HepG2 (cell line): ENCODE measurements around the gene PHKG1. TPM values are rescaled to one million over a fixed set of nuclear protein-coding genes. Genes with fewer than 3 reads are reported as not detected.

Source experiments
- ATAC-seq: fragments of 200-7000 bp; cut with Tn5 transposase; 3 replicates; pipeline ENCODE4 v1.9.1; 2020; ENCODE audit warnings: mild to moderate bottlenecking, moderate library complexity
- BruUV-seq: library from RNA; stranded (reverse); fragments of 400-500 nt; replicated peaks from 2 replicates; lab custom pipeline; 2021; lab: Mats Ljungman, UMichigan
- CTCF ChIA-PET: fragments of 300-600 bp; formaldehyde crosslinking; extraction: SDS; loops from one replicate; lab custom pipeline; 2021; ENCODE audit warnings: low total read pairs, inconsistent platforms, low intra/inter-chr PET ratio; lab: Yijun Ruan, JAX
- POLR2A ChIA-PET: fragments of 350-600 bp; sonication (Branson Sonifier 250); formaldehyde crosslinking; loops from one replicate; lab custom pipeline; 2020; ENCODE audit warnings: antibody characterized with exemption, inconsistent platforms; lab: Yijun Ruan, JAX
- DNase-seq: peaks from one replicate; pipeline ENCODE4 v3.0.0-alpha.2; 2015; ENCODE audit warnings: low spot score
- FAIRE-seq: peaks from 3 replicates; lab custom pipeline; 2011; peaks lifted over from hg19 to GRCh38; lab: Jason Lieb, UNC
- H2AFZ ChIP-seq: one replicate; pipeline ENCODE4 v1.6.1; 2011; ENCODE audit warnings: low read length, inconsistent platforms
- H3K27ac ChIP-seq: fragments of 300-600 bp; 3 replicates; pipeline ENCODE4 v1.8.0; 2011; ENCODE audit warnings: mixed run types, mild to moderate bottlenecking, mixed read lengths, low read length, inconsistent platforms; ENCODE audit not compliant: insufficient read depth; ENCODE audit errors: extremely low read length
- H3K27me3 ChIP-seq, 2 experiments: fragments of 200-600 bp in 1 of 2; 2 replicates in 1 of 2; 3 replicates in 1 of 2; pipeline versions ENCODE4 v1.6.0 to v1.8.0; 2011; ENCODE audit warnings: low read length in 2 of 2, mild to moderate bottlenecking in 2 of 2, moderate library complexity in 2 of 2, inconsistent platforms in 1 of 2; ENCODE audit not compliant: insufficient read depth in 2 of 2, control insufficient read depth in 1 of 2
- H3K36me3 ChIP-seq, 2 experiments: fragments of 200-600 bp in 1 of 2; replicated peaks in 1 of 2; 2 replicates in 1 of 2; 3 replicates in 1 of 2; pipeline versions ENCODE4 v1.5.1 to v1.8.0; 2011; ENCODE audit warnings: low read length in 2 of 2, inconsistent platforms in 1 of 2; ENCODE audit not compliant: insufficient read depth in 2 of 2, control insufficient read depth in 1 of 2
- H3K4me1 ChIP-seq: 2 replicates; pipeline ENCODE4 v1.5.1; 2012; ENCODE audit warnings: low read length, inconsistent platforms; ENCODE audit not compliant: insufficient read depth
- H3K4me2 ChIP-seq: 2 replicates; pipeline ENCODE4 v1.6.0; 2011; ENCODE audit warnings: low read depth, low read length, inconsistent platforms
- H3K4me3 ChIP-seq, 3 experiments: fragments of 200-600 bp in 1 of 3; sonication (generic), shearing (Covaris generic) in 1 of 3; replicated peaks in 1 of 3; 2 replicates each; pipeline ENCODE4 v1.5.1; 2011 to 2016; ENCODE audit warnings: low read length in 3 of 3, inconsistent platforms in 2 of 3, low read depth in 2 of 3, mild to moderate bottlenecking in 2 of 3, control low read depth in 1 of 3, mixed read lengths in 1 of 3; ENCODE audit not compliant: insufficient read depth in 1 of 3
- H3K79me2 ChIP-seq: one replicate; pipeline ENCODE4 v1.6.1; 2011; ENCODE audit warnings: low read length, inconsistent platforms; ENCODE audit not compliant: insufficient read depth
- H3K9ac ChIP-seq: 2 replicates; pipeline ENCODE4 v1.6.0; 2011; ENCODE audit warnings: mild to moderate bottlenecking, low read depth, low read length, inconsistent platforms; ENCODE audit not compliant: insufficient read depth
- H3K9me3 ChIP-seq: 2 replicates; pipeline ENCODE4 v1.5.1; 2012; ENCODE audit warnings: mild to moderate bottlenecking, low read length
- H4K20me1 ChIP-seq: 2 replicates; pipeline ENCODE4 v1.6.0; 2011; ENCODE audit warnings: inconsistent platforms, mild to moderate bottlenecking, low read length, moderate library complexity; ENCODE audit not compliant: insufficient read depth
- CEBPZ ChIP-seq: IDR thresholded peaks from 2 replicates; pipeline ENCODE4 v1.6.1; 2012; ENCODE audit warnings: low read length, improper control_type of control experiment
- FOXJ3 ChIP-seq: sonication (generic); formaldehyde crosslinking; IDR thresholded peaks from 2 replicates; pipeline ENCODE4 v1.4.0; 2020; ENCODE audit warnings: missing genetic modification reagents, mild to moderate bottlenecking, borderline replicate concordance
- HBP1 ChIP-seq: IDR thresholded peaks from 2 replicates; pipeline ENCODE4 v1.6.1; 2016; ENCODE audit warnings: low read depth, control low read depth
- MEF2D ChIP-seq: sonication (generic); formaldehyde crosslinking; IDR thresholded peaks from 2 replicates; pipeline ENCODE4 v1.5.1; 2020; ENCODE audit warnings: mild to moderate bottlenecking, missing genetic modification reagents
- NCOA1 ChIP-seq: sonication (generic); formaldehyde crosslinking; IDR thresholded peaks from 2 replicates; pipeline ENCODE4 v1.9.0; 2021; ENCODE audit warnings: missing genetic modification reagents
- NR2F2 ChIP-seq: IDR thresholded peaks from 2 replicates; pipeline ENCODE4 v1.6.1; 2012; ENCODE audit warnings: low read depth, inconsistent platforms, borderline replicate concordance
- SMAD9 ChIP-seq: sonication (generic); formaldehyde crosslinking; IDR thresholded peaks from 2 replicates; pipeline ENCODE4 v1.5.1; 2020; ENCODE audit warnings: mild to moderate bottlenecking, missing genetic modification reagents
- STAG1 ChIP-seq: sonication (generic); formaldehyde crosslinking; IDR thresholded peaks from 2 replicates; pipeline ENCODE4 v1.4.0; 2020; ENCODE audit warnings: missing genetic modification reagents
- U2AF1 ChIP-seq: fragments of 200-400 bp; formaldehyde crosslinking; optimal IDR thresholded peaks from 2 replicates; pipeline ENCODE3; 2017; ENCODE audit warnings: mild to moderate bottlenecking, low read depth, low read length
- UBTF ChIP-seq: sonication (generic); formaldehyde crosslinking; IDR thresholded peaks from 2 replicates; pipeline ENCODE4 v1.4.0; 2020; ENCODE audit warnings: mild to moderate bottlenecking, missing genetic modification reagents
- XBP1 ChIP-seq: sonication (generic); formaldehyde crosslinking; IDR thresholded peaks from 2 replicates; pipeline ENCODE4 v1.5.0; 2020; ENCODE audit warnings: missing genetic modification reagents
- ZBTB26 ChIP-seq: IDR thresholded peaks from 2 replicates; pipeline ENCODE4 v1.6.1; 2016; ENCODE audit warnings: missing compliant biosample characterization, missing genetic modification reagents, borderline replicate concordance
- ZBTB42 ChIP-seq: sonication (generic); formaldehyde crosslinking; IDR thresholded peaks from 2 replicates; pipeline ENCODE4 v1.5.0; 2020; ENCODE audit warnings: mild to moderate bottlenecking, missing genetic modification reagents
- ZNF367 ChIP-seq: sonication (generic); formaldehyde crosslinking; IDR thresholded peaks from 2 replicates; pipeline ENCODE4 v1.4.0; 2020; ENCODE audit warnings: missing genetic modification reagents, borderline replicate concordance
- ZNF460 ChIP-seq: sonication (generic); formaldehyde crosslinking; IDR thresholded peaks from 2 replicates; pipeline ENCODE4 v1.5.1; 2020; ENCODE audit warnings: missing genetic modification reagents, mild to moderate bottlenecking, borderline replicate concordance
- WGBS: methylation state at CpG from one replicate; pipeline ENCODE4 v1.1.6; 2017; ENCODE audit warnings: low lambda C conversion rate; 5-methylcytosine and 5-hydroxymethylcytosine counted together
- in situ Hi-C: cut with HindIII; loops from 2 replicates; pipeline ENCODE4 v1.10.0; 2017; ENCODE audit warnings: low pct_unique_long_range_greater_than_20kb; ENCODE audit not compliant: extremely low pct_ligation_motif_present
- intact Hi-C: fragments of 100-400 bp; cut with micrococcal nuclease; formaldehyde crosslinking; loops from one replicate; pipeline ENCODE4 v1.10.0; 2022; ENCODE audit not compliant: unreplicated experiment
- polyA plus RNA-seq, 8 experiments: library from polyadenylated mRNA; depleted of rRNA in 3 of 8; stranded (reverse) in 7 of 8; unstranded in 1 of 8; fragments of >200 nt; fragmentation: Illumina TruSeq in 4 of 8; extraction: Trizol in 4 of 8; gene quantifications; 2 replicates each; pipeline versions ENCODE4 v1.2.1 to v1.2.3, GENCODE V29; 2011 to 2016; ENCODE audit warnings: low read depth in 4 of 8, missing spikeins in 1 of 8, mixed read lengths in 1 of 8; ENCODE audit not compliant: insufficient read depth in 1 of 8
- total RNA-seq, 5 experiments: library from RNA; depleted of rRNA; stranded (reverse); fragments of >200 nt; fragmentation: Illumina TruSeq; extraction: Trizol; gene quantifications; 2 replicates each; pipeline ENCODE4 v1.2.3, GENCODE V29; 2016; ENCODE audit warnings: low read depth in 1 of 5

Gene PHKG1
- total and polyA plus RNA-seq, 2 of the 13 experiments (the other 11 are each of a cell fraction or from before 2014, with no cell fraction given): 0.44 to 0.71 TPM

- no peaks in the 10 kb centered on the region for H3K9me3 ChIP-seq
- BruUV-seq: TSS peak; percentile 58
- H3K27ac ChIP-seq: peak overlapping the region; percentile 87
- WGBS: 1% methylated on average over 17 of the region's 27 CpGs
- in situ Hi-C loops (no loop called here), intact Hi-C loops (loop anchor here (1.0 kb wide), 2 partner anchors 13 to 17 kb away; partner anchors contain the start of genes CCT6A and PSPH)
- no peaks in the 10 kb centered on the region; a peak in 1 of 5 replicates for H3K27me3 ChIP-seq
- DNase-seq (peak; percentile 88), FAIRE-seq (peak; percentile 77), ATAC-seq (peak; percentile 89)
- H3K4me3 ChIP-seq: peak overlapping the region; percentile 77 to 98 (median 80)
- ChIA-PET POLR2A (interaction anchor here (0.7 to 3.5 kb wide), 19 partner anchors 8 to 83 kb away, joined by 3 to 106 read pairs (median 4); partner anchors contain the start of genes CCT6A, CHCHD2, NIPSNAP2 and PSPH), CTCF (interaction anchor here (1.2 to 1.7 kb wide), 2 partner anchors 16 to 31 kb away, joined by 3 to 5 read pairs; partner anchors contain the start of gene SUMF2)
- peaks cover 45% of the 10 kb centered on the region for H3K4me1 ChIP-seq
- no peak overlapping the region for H2AFZ ChIP-seq
- peak overlapping the region; percentile 77 for H3K4me2 ChIP-seq
- H3K36me3 ChIP-seq: peaks cover 2 to 9% of the 10 kb centered on the region in 2 experiments; a peak in 4 of 5 replicates
- no peaks in the 10 kb centered on the region for H4K20me1 ChIP-seq
- H3K79me2 ChIP-seq: peaks cover 31% of the 10 kb centered on the region
- peak overlapping the region; percentile 80 for H3K9ac ChIP-seq
- TF ChIP-seq MEF2D (CRISPR knock-in tag) (no peak; the same call in 1 of the 2 replicates), SMAD9 (CRISPR knock-in tag) (no peak), STAG1 (CRISPR knock-in tag) (no peak; the same call in 1 of the 2 replicates), CEBPZ (no peak), ZNF460 (no peak; the same call in 1 of the 2 replicates), NR2F2 (peak; percentile 53; the same call in 1 of the 2 replicates), UBTF (CRISPR knock-in tag) (peak; percentile 90), U2AF1 (peak; percentile 77), ZNF367 (CRISPR knock-in tag) (no peak), ZBTB26 (CRISPR knock-in tag) (no peak), NCOA1 (CRISPR knock-in tag) (no peak), FOXJ3 (CRISPR knock-in tag) (no peak), XBP1 (CRISPR knock-in tag) (no peak), ZBTB42 (CRISPR knock-in tag) (no peak), HBP1 (CRISPR knock-in tag) (no peak; the same call in 1 of the 2 replicates)
Measured at GRCh38 chr7:56033671-56034432, 58.9 kb downstream of the PHKG1 start.
